SK-N-SH treated with all-trans-retinoic acid at 6 μM for 48 hours (cell line): ENCODE results near the gene MCM9.

ENCODE experiments used
- BACH2 ChIP-seq: fragments of 250-450 bp; sonication (Bioruptor Pico); IDR thresholded peaks from 2 replicates; pipeline ENCODE4 v1.9.0; 2021; ENCODE audit warnings: mild to moderate bottlenecking, borderline replicate concordance
- CREB5 ChIP-seq: fragments of 250-450 bp; sonication (Bioruptor Pico); IDR thresholded peaks from 2 replicates; pipeline ENCODE4 v1.5.1; 2020; ENCODE audit warnings: low read depth, mild to moderate bottlenecking, moderate library complexity
- PATZ1 ChIP-seq: fragments of 250-450 bp; sonication (Bioruptor Pico); IDR thresholded peaks from 2 replicates; pipeline ENCODE4 v1.8.0; 2020; ENCODE audit warnings: mild to moderate bottlenecking, moderate library complexity, borderline replicate concordance
- TCF4 ChIP-seq: fragments of 250-450 bp; sonication (Bioruptor Pico); IDR thresholded peaks from 2 replicates; pipeline ENCODE4 v1.8.0; 2021; ENCODE audit warnings: mild to moderate bottlenecking, moderate library complexity, borderline replicate concordance
- ZNF565 ChIP-seq: fragments of 450-650 bp; formaldehyde crosslinking; conservative IDR thresholded peaks from 2 replicates; pipeline ENCODE4 v1.5.0; 2020; ENCODE audit warnings: low read depth, mild to moderate bottlenecking, moderate library complexity
- ZNF8 ChIP-seq: fragments of 450-650 bp; formaldehyde crosslinking; IDR thresholded peaks from 2 replicates; pipeline ENCODE4 v1.5.0; 2020; ENCODE audit warnings: mild to moderate bottlenecking, moderate library complexity

- no peak for TF ChIP-seq BACH2
- TF ChIP-seq TCF4 (CRISPR knock-in tag) = no peak
- TF ChIP-seq ZNF565 (CRISPR knock-in tag) = no peak
- no peak for TF ChIP-seq CREB5 (CRISPR knock-in tag)
- TF ChIP-seq PATZ1 = no peak
- no peak for TF ChIP-seq ZNF8 (CRISPR knock-in tag)
These were observed 17.7 kb upstream of the MCM9 start for GRCh38 chr6:118952683-118953082.
